ENCODE results near the gene BAD. TPM values are rescaled to one million over a fixed set of nuclear protein-coding genes. Genes with fewer than 3 reads are reported as not detected.

The BAD gene
- total RNA-seq, 1 donor from 2014 or later, result 30.1 TPM

DNA sequence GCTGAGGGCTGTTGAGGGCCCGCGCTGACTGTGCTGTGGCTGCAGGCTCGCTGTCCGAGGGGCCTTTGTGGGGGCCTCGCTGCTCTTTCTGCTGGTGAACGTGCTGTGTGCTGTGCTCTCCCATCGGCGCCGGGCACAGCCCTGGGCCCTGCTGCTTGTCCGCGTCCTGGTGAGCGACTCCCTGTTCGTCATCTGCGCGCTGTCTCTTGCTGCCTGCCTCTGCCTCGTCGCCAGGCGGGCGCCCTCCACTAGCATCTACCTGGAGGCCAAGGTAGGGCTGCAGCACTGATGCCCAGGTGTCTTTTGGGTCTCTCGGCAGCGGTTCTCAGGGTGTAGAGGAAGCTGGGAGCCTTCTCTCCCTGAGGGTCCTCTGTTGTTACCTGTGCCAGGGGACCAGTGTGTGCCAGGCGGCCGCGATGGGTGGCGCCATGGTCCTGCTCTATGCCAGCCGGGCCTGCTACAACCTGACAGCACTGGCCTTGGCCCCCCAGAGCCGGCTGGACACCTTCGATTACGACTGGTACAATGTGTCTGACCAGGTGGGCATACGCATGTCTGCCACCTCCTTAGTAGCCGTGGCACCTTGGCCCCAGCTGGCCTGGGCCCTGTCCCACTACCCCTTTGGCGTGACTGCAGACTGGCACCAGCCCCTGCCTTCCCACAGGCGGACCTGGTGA, 3.3 kb upstream of the BAD start:
- Mint-ChIP-seq H3K4me3 (peak overlapping the region; percentile 58), H3K4me1 (ENCODE audit: low read depth) (peaks cover 24% of the 10 kb centered on the region), H3K27ac (no peak overlapping the region), H3K36me3 (ENCODE audit: low read depth) (peaks cover 5% of the 10 kb centered on the region), H3K27me3 (ENCODE audit: insufficient read depth) (peaks cover 19% of the 10 kb centered on the region), H3K9me3 (no peaks in the 10 kb centered on the region)
- DNase-seq (ENCODE audit: low spot score), result no peak
- intact Hi-C loops (cut with micrococcal nuclease), result loop anchor here (10.0 kb wide), 1 partner anchor 313 kb away; the partner anchor contains the start of gene COX8A

DNA sequence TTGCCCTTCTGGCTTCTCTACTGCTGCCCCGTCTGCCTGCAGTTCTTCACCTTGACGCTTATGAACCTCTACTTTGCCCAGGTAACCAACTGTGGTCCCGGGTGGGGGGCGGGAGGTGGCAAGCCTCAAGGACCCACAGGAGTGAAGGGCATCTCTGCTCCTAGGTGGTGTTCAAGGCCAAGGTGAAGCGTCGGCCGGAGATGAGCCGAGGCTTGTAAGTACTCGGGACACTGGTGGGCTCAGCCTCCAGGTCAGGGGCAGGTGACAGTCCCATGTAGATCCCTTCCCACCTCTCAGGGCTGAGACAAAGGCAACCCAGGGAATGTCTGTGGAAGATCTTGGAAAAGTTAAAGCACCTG, 2.3 kb upstream of the BAD start:
- no peak for DNase-seq (ENCODE audit: low spot score)
- intact Hi-C loops (cut with micrococcal nuclease), result loop anchor here (10.0 kb wide), 1 partner anchor 312 kb away; the partner anchor contains the start of gene COX8A
- Mint-ChIP-seq H3K4me1 (ENCODE audit: low read depth) (peaks cover 27% of the 10 kb centered on the region), H3K4me3 (peak overlapping the region; percentile 86), H3K27ac (peak overlapping the region; percentile 80), H3K27me3 (ENCODE audit: insufficient read depth) (peaks cover 16% of the 10 kb centered on the region), H3K9me3 (no peaks in the 10 kb centered on the region), H3K36me3 (ENCODE audit: low read depth) (peaks cover 8% of the 10 kb centered on the region)

DNA sequence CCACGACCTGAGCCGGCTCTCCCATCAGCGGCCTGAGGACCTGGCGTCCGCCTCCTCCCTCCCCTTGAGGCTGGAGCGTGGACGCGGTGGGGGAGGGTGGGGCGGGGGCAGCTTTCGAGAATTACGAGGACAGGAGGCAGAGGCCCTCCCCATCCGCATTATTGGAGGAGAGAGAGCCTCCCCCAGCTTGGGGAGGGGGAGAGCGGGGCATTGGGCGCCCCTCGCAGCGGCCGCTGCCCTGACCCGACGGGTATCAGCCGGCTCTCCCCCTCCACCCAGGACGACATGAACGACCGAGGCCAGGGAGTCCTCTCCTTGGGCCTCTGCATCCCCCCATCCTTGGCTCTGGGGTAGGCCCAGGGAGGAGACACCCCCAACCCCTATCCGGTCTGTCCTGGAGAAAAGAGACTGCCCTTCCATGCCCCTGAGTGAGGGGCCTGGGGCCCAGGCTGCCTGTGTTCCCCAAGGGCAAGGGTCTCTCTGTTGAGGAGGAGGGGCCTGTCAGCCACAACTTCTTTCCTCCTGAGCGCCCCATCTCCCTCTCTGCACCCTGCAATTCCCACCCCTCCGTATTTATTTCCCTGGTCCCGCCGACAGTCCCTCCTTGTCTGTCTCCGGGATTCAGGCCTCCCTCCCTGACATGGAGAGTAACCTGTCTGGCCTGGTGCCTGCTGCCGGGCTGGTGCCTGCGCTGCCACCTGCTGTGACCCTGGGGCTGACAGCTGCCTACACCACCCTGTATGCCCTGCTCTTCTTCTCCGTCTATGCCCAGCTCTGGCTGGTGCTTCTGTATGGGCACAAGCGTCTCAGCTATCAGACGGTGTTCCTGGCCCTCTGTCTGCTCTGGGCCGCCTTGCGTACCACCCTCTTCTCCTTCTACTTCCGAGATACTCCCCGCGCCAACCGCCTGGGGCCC, 1.7 kb upstream of the BAD start:
- Mint-ChIP-seq H3K27ac (peak overlapping the region; percentile 80), H3K27me3 (ENCODE audit: insufficient read depth) (peaks cover 14% of the 10 kb centered on the region), H3K36me3 (ENCODE audit: low read depth) (peaks cover 13% of the 10 kb centered on the region), H3K9me3 (no peaks in the 10 kb centered on the region), H3K4me1 (ENCODE audit: low read depth) (peaks cover 33% of the 10 kb centered on the region), H3K4me3 (peak overlapping the region; percentile 86)
- intact Hi-C loops (cut with micrococcal nuclease), result loop anchor here (1.0 to 10.0 kb wide), 6 partner anchors 16 to 311 kb away; partner anchors contain the start of genes CCDC88B, COX8A, ESRRA and PRDX5
- DNase-seq (ENCODE audit: low spot score), result no peak

DNA sequence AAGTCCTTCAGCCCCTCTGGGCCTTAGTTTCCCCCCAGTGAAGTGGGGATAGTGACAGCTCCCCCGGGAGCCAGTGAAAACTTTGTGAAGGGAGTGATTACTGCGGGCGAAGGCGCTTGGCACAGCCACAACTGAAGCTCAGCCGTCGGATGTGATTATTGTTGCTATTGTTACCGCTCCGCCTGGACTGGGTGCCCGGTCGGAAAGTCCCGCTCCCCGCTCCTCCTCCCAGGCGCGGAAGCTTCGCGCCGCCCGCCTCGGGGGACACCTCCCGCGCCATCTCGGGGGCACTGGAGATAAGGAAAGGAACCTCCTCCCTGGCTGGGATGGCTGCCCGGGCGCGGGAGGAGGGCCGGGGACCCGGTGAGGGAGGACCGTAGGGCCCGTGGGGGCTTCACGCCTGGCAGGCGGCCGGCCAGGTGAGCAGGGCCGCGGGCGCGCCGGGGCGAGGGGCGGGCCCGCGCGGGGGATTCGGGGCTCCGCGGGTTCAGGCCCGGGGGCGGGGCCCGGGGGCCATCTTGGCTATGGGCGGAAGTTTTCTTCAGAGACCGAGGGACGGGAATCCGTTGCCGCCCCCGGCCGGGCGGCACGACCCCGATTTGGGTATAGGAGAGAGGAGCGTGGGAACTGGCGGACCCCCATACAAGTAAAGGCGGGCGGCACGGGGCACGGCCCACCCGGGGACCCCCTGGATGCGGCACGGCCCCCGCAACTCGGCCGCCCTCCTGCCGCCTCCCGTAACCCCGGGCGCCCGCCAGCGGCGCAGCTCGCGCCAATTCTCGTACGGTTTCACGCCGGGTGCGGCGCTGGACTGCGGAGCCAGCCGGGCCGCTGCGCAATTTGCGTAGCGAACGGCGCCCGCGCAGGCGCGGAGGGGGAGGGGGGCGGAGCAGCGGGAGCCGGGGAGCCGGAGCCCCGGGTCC, 758 bp upstream of the BAD start, which contains the start of gene GPR137:
Gene GPR137 (plus strand): TSS at position 887 of the 923 bp plus-strand sequence. CDS start 677 bp downstream, outside the sequence.
- Mint-ChIP-seq H3K4me1 (ENCODE audit: low read depth) (peaks cover 30% of the 10 kb centered on the region), H3K4me3 (peak within 1 kb of the TSS; percentile 87), H3K9me3 (no peaks in the 10 kb centered on the region), H3K27ac (peak within 1 kb of the TSS; percentile 95), H3K36me3 (ENCODE audit: low read depth) (peaks cover 11% of the 10 kb centered on the region), H3K27me3 (ENCODE audit: insufficient read depth) (peaks cover 5% of the 10 kb centered on the region)
- peak; percentile 89 for DNase-seq (ENCODE audit: low spot score)
- intact Hi-C loops (cut with micrococcal nuclease), result loop anchor here (1.0 to 10.0 kb wide), 9 partner anchors 15 to 310 kb away; partner anchors contain the start of genes CCDC88B, COX8A, DNAJC4 and ESRRA

DNA sequence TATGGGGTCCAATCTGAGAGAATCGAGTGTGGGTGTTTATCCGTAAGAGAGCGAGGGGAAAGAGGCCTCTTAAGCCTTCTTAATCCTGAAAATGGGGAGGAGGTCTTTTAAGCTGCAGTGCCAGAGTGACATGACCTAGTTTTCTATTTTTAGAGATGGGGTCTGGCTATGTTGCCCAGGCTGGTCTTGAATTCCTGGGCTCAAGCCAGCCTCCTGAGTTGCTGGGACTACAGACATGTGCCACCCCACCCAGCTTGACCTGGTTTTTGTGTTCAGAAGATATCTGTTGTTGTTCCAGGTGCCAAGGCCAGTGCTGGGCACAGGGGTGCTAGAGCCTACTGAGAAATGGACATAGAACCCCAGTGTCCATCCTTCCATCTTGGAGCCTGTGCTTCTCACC, 1.4 kb downstream of the BAD start:
- Mint-ChIP-seq H3K9me3 (no peaks in the 10 kb centered on the region), H3K4me3 (peak overlapping the region; percentile 84), H3K4me1 (ENCODE audit: low read depth) (peaks cover 30% of the 10 kb centered on the region), H3K27ac (no peak overlapping the region), H3K36me3 (ENCODE audit: low read depth) (peaks cover 13% of the 10 kb centered on the region), H3K27me3 (ENCODE audit: insufficient read depth) (no peaks in the 10 kb centered on the region)
- DNase-seq (ENCODE audit: low spot score), result no peak
- intact Hi-C loops (cut with micrococcal nuclease), result loop anchor here (10.0 kb wide), 1 partner anchor 308 kb away; the partner anchor contains the start of gene COX8A

DNA sequence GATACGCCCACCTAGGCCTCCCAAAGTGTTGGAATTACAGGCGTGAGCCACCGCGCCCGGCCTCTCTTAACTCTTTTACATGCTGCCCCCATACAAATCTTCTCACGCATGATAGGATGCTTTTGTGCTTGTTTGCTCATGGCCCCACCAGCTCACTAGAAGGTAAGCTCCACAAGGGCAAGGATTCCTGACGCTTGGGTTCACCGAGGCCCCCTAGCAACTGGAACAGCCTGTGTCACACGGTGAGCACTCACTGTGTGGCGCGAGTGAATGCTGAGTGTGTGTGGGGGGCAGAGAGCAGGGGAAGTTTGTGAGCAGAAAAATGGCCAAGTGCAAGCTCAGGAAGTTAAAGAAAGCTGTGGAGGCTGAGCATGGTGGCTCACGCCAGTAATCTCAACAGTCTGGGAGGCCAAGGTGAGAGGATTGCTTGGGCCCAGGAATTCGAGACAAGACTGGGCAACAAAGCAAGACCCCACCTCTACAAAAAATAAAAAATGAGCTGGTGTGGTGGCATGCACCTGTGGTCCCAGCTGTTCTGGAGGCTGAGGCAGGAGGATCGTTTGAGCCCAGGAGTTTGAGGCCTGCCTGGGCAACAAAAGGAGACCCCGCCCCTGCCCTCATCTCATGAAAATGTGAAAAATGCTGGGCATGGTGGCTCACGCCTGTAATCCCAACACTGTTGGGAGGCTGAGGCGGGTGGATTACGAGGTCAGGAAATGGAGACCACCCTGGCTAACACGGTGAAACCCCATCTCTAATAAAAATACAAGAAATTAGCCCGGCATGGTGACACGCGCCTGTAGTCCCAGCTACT, 2.3 kb downstream of the BAD start:
- intact Hi-C loops (cut with micrococcal nuclease), result loop anchor here (10.0 kb wide), 1 partner anchor 307 kb away; the partner anchor contains the start of gene COX8A
- H3K27me3 Mint-ChIP-seq (ENCODE audit: insufficient read depth), result no peaks in the 10 kb centered on the region
- H3K9me3 Mint-ChIP-seq, result no peaks in the 10 kb centered on the region
- H3K4me3 Mint-ChIP-seq, result no peak overlapping the region
- H3K27ac Mint-ChIP-seq, result no peak overlapping the region
- no peak for DNase-seq (ENCODE audit: low spot score)
- H3K4me1 Mint-ChIP-seq (ENCODE audit: low read depth), result peaks cover 30% of the 10 kb centered on the region
- H3K36me3 Mint-ChIP-seq (ENCODE audit: low read depth), result peaks cover 13% of the 10 kb centered on the region

DNA sequence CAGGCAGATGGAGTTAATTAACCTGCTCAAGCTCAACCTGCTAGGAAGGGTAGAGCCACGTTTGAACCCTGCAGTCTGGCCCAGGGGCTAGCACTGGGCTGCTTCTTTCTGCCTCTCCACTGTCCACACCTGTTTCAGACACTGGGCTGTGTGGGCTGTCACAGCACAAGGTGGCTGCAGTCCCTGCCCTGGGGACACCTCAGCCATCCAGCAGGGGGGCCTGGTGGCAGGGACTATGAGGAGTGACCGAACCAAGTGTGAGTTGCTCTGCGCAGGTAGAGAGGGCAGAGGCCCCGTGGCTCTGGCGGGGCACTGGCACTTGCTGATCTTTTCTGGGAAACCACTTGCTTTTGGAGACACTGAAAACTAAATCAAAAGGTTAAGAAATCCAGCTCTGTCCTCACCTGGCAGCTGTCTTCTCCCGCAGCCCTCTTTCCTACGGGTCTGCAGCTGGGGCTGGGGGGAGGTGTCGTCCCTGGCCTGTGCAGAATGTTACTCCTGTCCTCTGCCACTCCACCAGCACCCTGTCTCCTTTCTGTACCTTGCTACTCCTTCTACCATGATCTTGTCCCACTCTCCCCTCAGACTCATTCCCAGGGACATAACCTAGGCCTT, 5.8 kb downstream of the BAD start:
- H3K4me3 Mint-ChIP-seq, result no peak overlapping the region
- H3K27me3 Mint-ChIP-seq (ENCODE audit: insufficient read depth), result no peaks in the 10 kb centered on the region
- H3K4me1 Mint-ChIP-seq (ENCODE audit: low read depth), result peaks cover 17% of the 10 kb centered on the region
- H3K27ac Mint-ChIP-seq, result peak overlapping the region; percentile 43
- H3K9me3 Mint-ChIP-seq, result no peaks in the 10 kb centered on the region
- intact Hi-C loops (cut with micrococcal nuclease), result no loop called here
- no peak for DNase-seq (ENCODE audit: low spot score)
- peaks cover 11% of the 10 kb centered on the region for H3K36me3 Mint-ChIP-seq (ENCODE audit: low read depth)

DNA sequence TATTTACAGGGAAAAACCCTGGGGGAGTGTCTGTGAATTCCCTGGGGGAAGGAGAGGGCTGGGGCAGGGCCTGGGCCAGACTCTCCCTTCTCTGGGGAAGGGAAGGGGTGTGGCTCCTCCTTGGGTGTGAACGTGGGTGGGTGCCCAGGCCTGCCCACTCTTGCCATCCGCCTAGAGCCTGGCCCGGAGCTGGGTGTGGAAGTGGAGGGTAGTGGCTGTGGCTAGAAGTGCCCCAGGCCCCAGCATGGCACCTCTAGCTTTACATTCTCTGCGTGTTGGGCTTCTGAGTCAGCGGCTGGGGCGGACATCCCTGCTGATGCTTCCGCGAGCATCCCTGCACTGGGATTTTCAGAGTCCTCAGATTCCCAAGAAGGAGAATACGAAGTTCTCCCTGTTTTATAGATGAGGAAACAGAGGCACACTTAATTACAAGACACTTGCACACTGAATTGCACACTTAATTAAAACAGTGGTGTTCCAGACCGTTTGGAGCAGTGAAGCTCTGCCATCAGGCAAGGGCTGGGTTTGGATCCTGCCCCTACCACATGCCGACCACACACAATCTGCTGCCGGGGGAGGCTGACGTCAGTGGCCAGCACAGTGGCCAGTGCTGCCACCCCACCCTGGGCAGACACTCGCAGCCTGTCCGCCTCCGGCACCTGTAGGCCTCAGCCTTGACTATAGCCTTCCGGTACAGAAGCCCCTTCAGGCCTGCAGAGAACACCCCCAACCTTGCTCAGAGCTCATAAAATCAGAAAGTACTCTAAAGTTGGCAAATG, 7.6 kb downstream of the BAD start:
- no peaks in the 10 kb centered on the region for H3K27me3 Mint-ChIP-seq (ENCODE audit: insufficient read depth)

DNA sequence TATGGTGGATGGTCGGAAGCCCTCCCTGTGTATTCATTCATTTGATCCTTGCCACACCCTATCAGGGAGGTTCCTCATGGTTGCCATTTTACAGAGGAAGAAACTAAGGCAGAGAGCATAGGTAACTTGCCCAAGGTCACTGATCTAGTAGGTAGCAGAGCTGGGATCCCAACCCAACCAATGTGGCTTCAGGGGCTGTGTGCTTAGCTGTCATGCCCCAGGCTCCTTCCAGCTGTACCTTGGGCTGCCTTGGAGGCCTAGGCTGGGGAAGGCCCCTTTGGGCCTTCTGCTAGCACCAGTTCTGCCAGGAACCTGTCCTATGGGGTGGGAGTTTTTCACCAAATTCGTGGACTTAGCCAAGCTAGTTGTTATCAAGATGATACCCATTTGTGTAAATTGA, 8.6 kb downstream of the BAD start:
- DNase-seq (ENCODE audit: low spot score), result no peak
- peaks cover 5% of the 10 kb centered on the region for H3K36me3 Mint-ChIP-seq (ENCODE audit: low read depth)
- no peaks in the 10 kb centered on the region for H3K27me3 Mint-ChIP-seq (ENCODE audit: insufficient read depth)
- H3K4me1 Mint-ChIP-seq (ENCODE audit: low read depth), result peaks cover 10% of the 10 kb centered on the region
- intact Hi-C loops (cut with micrococcal nuclease), result no loop called here
- no peaks in the 10 kb centered on the region for H3K9me3 Mint-ChIP-seq
- H3K4me3 Mint-ChIP-seq, result no peak overlapping the region
- H3K27ac Mint-ChIP-seq, result no peak overlapping the region

More for the DNA sequence above, 7.6 kb downstream of the BAD start:
- Mint-ChIP-seq H3K9me3 (no peaks in the 10 kb centered on the region), H3K4me1 (ENCODE audit: low read depth) (peaks cover 17% of the 10 kb centered on the region), H3K27ac (no peak overlapping the region), H3K4me3 (no peak overlapping the region), H3K36me3 (ENCODE audit: low read depth) (peaks cover 12% of the 10 kb centered on the region)
- intact Hi-C loops (cut with micrococcal nuclease), result no loop called here
- DNase-seq (ENCODE audit: low spot score), result no peak

DNA sequence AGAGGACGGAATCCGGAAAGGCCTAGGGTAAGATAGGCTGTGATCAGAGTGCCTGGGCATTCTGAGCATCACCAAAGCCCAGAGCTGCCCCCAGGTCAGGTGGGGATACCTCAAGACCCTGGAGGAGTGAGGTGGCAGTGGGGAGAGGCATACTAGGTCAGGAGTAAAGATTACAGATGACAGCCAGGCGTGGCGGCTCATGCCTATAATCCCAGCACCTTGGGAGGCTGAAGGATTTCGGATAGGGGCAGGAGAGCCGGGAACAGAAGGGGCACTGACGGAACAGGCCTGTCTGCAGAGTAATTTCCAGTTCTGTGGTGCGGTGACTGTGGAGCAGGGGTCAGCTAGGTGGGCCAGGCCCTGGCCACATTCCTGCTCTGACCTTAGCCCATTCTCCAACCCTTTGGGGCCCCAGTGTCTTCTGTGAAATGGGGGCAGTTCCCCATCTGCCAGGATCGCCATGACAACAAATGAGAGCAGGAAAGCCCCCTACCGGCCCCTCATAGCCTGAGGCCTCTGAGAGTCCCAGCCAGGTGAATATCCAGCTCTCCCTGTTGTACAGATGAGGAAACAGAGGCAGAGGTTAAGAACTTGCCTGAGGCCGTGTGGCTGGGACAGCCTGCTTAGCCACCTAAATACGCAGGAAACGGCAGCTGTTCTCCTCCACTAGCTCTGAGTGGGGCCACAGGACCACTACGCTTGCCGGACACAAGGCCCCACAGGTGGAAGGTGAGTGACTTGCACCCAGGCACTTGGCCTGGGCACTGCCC, 9.2 kb downstream of the BAD start:
- Mint-ChIP-seq H3K36me3 (ENCODE audit: low read depth) (peaks cover 5% of the 10 kb centered on the region), H3K4me1 (ENCODE audit: low read depth) (peaks cover 13% of the 10 kb centered on the region), H3K27ac (no peak overlapping the region), H3K9me3 (no peaks in the 10 kb centered on the region), H3K27me3 (ENCODE audit: insufficient read depth) (no peaks in the 10 kb centered on the region), H3K4me3 (no peak overlapping the region)
- no peak for DNase-seq (ENCODE audit: low spot score)
- intact Hi-C loops (cut with micrococcal nuclease), result no loop called here
